Measurements from ENCODE around the gene PLEKHG7. TPM values are rescaled to one million over a fixed set of nuclear protein-coding genes. Genes with fewer than 3 reads are reported as not detected.
"Not testable (repeated sequence)": the region's sequence is repeated elsewhere in the genome, so short reads cannot be mapped to it uniquely, and the experiment has no call there.

Gene PLEKHG7
- total RNA-seq, 1 donor from 2014 or later, result not detected

DNA sequence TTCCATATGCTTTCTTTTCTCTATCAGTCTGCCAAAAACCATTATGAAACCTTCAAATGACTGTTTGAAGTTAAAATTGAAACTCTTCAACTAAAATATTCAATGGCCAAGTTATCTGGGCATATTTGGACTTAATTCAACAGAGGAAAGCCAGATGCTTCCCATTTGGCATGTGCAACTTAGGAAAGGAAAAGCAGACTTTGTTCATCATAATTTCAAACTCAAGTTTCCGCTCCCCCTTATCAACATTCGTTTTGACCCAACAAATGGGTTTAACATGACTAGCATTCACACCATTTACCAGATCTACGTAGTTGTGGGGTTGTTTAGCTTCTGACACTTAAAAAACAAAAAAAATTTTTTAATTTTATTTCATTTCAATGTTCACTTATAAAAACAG is 75.7 kb downstream of the PLEKHG7 start:
- ATAC-seq (no peak), DNase-seq (no peak)
- intact Hi-C loops (cut with micrococcal nuclease), result no loop called here

DNA sequence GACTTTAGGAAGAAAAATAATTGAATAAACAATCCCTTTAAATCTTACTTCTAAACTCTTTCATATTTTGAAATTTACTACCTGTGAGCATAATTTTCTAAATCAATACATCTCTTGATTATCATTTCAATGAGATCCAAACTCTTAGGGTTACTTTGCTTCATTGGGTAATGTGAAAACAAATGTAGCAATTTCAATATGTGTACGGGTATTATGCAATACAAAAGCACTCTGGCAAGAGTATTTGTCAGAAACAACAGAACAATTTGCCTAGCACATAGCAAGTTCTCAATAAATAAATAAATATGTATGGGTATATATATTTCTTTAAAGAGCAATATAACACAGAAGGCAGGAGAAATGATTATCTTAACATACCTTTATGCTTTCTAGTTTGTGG is 77.1 kb downstream of the PLEKHG7 start:
- intact Hi-C loops (cut with micrococcal nuclease), result no loop called here
- no peak for DNase-seq
- no peak for ATAC-seq

DNA sequence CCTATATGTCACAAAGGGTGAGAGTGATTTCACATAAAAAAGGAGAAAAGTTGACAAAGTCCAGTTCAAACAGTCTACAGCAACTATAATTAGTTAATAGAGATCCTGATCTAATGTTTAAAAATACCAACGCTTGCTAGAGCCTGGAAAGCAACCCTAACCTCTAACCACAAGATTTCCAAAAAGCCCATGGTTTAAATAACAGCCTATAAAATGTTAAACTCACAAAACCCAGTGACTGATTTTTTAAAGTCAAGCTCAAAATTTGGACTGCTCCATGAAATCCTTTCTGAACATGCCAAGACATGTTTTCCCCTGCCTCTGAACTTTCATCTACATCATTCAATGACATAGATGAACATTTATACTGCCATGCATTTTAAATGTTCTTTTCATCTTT is 81.6 kb downstream of the PLEKHG7 start:
- intact Hi-C loops (cut with micrococcal nuclease), result no loop called here
- no peak for DNase-seq
- ATAC-seq, result no peak

DNA sequence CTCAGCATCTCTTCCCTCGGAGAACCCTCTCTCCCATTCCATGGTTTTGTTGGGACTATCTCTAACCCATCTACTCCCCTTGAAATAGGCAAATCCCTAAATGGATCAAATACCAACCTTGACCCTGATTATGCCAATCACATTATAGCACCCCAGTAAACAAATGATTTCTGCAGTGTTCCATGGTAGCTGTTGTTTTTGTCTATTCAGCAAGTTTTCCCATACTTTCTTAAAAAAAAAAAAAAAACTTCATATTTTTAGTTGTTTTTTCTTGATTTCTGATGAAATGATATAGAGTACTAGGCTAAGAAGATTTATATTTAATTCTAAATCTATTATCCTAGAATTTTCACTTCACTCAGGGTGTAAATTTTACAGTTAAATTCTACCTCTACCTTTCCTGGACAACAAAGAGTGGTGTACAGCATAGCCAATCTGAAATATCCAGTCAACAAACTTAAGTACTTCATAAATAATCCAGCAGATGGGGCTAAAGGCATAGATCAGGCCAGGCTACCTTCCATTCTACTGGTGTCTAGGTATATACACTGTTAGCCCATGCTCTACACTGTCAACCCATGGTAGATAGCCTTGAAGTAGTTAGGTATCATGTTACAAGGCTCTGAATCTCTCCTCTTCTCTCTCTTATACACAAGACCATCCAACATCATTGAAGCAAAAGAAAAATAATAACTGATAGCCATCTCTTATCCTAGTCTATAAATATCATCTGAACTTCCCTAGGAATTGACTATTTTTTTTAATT is 82.2 kb downstream of the PLEKHG7 start:
- DNase-seq (no peak), ATAC-seq (peak; percentile 94)
- intact Hi-C loops (cut with micrococcal nuclease), result no loop called here

DNA sequence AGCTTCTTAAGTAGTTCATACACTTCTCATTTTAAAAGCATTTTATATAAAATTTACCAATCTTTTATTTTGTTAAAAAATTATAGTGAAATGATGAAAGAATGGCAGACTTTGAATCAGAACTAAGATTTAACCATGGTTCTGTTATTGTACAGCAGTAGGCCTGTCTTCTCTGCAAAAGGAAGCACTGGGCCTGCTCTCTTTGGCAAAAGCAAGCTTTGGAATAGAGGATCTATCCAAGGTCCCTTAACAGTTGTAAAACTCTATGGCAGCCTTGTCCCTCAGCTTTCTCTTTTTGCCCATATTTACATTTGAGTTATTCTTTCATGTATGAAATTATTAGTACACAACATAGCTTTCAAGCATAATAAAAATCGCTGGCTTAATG is 82.8 kb downstream of the PLEKHG7 start:
- DNase-seq (no peak), ATAC-seq (peak; percentile 37)
- intact Hi-C loops (cut with micrococcal nuclease), result no loop called here

DNA sequence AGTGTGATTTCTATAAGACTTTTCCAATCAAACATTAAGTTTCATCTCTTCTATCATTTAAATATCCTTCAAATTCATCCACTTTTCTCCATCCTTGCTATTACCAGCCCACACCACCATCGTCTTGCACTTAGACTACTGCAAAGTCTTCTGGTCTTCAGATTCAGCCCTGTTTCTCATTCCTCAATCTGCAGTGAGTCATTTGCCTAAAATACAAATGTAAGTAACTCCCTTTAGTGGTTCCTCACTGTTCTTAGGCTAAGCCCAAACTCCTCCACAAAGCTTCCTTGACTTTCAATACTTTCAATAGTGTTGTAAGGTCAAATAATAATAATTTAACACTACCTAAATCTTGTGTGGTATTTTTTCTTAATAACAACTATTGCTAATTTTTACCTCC is 83.3 kb downstream of the PLEKHG7 start:
- intact Hi-C loops (cut with micrococcal nuclease), result no loop called here
- ATAC-seq (peak; percentile 58), DNase-seq (no peak)

DNA sequence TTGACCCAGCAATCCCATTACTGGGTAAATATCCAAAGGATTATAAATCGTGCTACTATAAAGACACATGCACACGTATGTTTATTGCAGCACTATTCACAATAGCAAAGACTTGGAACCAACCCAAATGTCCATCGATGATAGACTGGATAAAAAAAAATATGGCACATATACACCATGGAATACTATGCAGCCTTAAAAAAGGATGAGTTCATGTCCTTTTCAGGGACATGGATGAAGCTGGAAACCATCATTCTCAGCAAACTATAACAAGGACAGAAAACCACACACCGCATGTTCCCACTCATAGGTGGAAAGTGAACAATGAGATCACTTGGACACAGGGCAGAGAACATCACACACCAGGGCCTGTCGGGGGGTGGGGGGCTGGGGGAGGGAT is 91.6 kb downstream of the PLEKHG7 start:
- DNase-seq; ATAC-seq; intact Hi-C loops (cut with micrococcal nuclease): not testable (repeated sequence)

DNA sequence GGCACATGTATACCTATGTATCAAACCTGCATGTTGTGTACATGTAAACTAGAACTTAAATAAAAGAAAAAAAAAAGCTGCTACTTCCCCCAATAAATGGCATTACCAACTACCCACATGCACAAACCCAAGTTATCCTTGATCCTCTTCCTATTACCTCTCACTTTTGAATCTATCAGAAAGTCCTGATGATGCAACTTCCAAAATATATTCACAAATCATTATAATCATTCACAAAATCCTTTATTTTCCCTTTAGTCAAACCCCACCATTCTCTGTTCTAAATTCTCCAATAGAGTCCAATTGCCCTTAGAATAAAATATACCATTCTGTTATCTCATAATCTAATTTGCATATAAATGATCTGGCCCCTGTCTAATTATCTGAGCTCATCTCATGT is 92.0 kb downstream of the PLEKHG7 start:
- intact Hi-C loops (cut with micrococcal nuclease), result no loop called here
- ATAC-seq (no peak), DNase-seq (no peak)

DNA sequence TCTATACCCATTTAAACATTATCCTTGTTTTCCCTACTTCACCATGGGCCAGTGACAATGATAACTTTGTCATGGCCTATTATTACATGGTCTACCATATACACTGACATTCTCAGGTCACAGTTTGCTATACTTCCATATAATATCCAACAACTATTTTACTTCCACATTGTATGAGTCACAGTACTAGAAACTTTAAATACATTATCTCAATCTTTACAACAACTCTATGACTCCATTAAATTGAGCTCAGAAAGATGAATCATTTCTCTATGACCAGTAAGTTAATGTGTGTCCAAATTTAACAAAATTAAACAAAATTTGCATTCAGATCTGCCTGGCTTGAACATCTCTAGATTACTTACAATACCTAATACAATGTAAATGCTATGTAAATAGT is 93.9 kb downstream of the PLEKHG7 start:
- intact Hi-C loops (cut with micrococcal nuclease), result no loop called here
- ATAC-seq, result no peak
- DNase-seq, result no peak

DNA sequence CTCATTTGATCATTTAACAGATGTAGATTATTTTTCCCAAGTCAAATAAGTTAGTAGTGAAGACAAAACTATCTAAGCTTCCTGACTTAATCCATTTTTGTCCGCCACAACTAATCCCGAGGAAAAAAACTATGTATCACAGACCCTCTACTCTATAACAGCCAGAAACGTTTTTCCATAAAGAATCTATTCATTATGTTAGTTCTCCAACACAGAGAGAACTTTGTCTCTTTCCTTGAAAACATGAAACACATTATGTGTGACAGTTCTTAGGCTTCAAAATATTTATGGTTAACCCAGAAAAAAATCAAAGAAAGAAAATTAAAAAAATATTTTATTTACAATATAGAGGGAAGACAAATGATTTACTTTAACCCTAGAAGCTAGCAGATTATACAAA is 100.1 kb downstream of the PLEKHG7 start:
- intact Hi-C loops (cut with micrococcal nuclease), result no loop called here
- DNase-seq, result no peak
- no peak for ATAC-seq

DNA sequence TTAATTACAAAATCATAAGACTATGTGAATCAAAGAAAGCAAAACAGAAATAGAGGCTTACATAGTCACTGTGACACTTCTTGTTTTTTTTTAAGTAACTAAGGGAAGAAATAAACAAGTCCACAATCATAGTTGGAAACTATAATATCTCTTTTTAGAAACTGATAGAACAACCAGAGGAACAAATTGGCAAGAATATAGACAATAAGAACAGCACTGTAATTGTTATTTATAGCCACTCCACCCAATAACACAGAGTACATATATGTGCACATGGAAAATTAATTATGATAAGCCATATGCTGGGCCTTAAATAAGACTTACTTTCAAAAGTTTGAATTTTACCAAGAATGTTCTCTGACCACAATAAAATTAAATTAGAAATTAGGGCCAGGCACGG is 101.1 kb downstream of the PLEKHG7 start:
- ATAC-seq, result peak; percentile 75
- intact Hi-C loops (cut with micrococcal nuclease), result no loop called here

DNA sequence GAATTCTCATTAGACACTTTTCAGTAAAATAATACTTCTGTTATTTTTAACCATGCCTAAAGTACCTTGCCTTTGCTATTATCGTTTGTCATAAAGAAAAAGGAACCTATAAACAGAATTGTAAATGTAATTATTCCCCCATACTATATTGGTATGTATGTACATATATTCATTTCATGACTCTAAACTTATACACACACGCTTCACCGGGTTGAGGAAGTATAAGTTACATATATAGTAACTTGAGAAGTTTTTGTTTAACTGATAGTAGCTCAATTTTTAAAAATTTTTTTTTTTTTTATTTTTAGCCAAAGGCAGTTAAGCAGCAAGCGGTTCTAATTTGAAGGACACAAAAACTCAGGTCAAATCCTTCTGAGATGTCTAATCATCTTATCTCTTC is 107.6 kb downstream of the PLEKHG7 start:
- DNase-seq, result no peak
- intact Hi-C loops (cut with micrococcal nuclease), result no loop called here
- ATAC-seq, result no peak

More for the DNA sequence above, 101.1 kb downstream of the PLEKHG7 start:
- DNase-seq, result no peak

DNA sequence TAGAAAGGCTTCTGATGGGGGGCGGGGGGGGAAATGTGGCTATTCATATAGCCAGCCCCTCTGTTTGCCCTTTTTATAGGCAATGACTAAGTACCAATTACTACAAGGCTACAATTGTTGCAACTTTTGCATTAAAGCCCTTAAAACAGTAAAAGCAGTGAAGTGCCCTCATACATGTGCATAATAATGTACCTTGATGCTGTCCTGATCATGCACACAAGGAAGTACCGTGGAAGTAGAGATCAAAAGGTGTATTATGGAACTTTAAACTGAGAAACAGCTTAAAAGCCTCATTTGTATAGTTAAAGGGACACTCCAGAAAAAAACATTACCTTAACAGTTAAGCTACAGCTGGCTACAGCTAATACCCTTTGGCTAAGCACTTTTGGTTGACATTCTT is 111.8 kb downstream of the PLEKHG7 start:
- DNase-seq (no peak), ATAC-seq (no peak)
- intact Hi-C loops (cut with micrococcal nuclease), result no loop called here

DNA sequence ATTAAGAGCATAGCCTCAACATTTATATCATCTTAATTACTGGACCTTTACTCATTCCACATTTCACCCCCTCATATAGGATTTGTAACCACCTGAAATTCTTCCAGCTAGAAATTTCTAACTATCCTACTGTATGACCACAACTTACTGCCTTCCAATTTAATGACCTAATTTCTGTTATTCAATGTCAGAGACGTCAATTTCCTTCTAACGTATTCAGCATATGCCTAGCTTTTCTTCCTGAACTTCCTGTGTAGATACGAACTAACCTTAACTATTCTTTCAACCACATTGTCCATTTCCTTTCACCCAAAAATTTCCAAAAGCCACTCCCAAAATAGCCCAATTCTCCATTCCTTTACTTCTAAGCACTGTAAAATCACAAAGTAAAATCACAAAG is 118.4 kb downstream of the PLEKHG7 start:
- intact Hi-C loops (cut with micrococcal nuclease), result no loop called here
- no peak for DNase-seq
- ATAC-seq, result no peak

Other genes starting within 250 kb of the PLEKHG7 start
- gene EEA1, start 226.3 kb downstream of the PLEKHG7 start, total RNA-seq, result 22.1 TPM